GM12872 (cell line): ENCODE data around the gene FAM32A.

ENCODE experiments used
- TF ChIP-seq, protein P1 (sequence below): IDR thresholded peaks from 3 replicates; pipeline ENCODE4 v1.5.1; 2011; ENCODE audit warnings: low read depth, mild to moderate bottlenecking, low read length, moderate library complexity; ENCODE audit not compliant: insufficient read depth

Gene FAM32A

GRCh38 chr19:16144216-16144581 is 41.0 kb upstream of the FAM32A start:
- TF ChIP-seq, protein P1, sequence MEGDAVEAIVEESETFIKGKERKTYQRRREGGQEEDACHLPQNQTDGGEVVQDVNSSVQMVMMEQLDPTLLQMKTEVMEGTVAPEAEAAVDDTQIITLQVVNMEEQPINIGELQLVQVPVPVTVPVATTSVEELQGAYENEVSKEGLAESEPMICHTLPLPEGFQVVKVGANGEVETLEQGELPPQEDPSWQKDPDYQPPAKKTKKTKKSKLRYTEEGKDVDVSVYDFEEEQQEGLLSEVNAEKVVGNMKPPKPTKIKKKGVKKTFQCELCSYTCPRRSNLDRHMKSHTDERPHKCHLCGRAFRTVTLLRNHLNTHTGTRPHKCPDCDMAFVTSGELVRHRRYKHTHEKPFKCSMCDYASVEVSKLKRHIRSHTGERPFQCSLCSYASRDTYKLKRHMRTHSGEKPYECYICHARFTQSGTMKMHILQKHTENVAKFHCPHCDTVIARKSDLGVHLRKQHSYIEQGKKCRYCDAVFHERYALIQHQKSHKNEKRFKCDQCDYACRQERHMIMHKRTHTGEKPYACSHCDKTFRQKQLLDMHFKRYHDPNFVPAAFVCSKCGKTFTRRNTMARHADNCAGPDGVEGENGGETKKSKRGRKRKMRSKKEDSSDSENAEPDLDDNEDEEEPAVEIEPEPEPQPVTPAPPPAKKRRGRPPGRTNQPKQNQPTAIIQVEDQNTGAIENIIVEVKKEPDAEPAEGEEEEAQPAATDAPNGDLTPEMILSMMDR = no peak

GRCh38 chr19:16146112-16146511 is 39.1 kb upstream of the FAM32A start:
- TF ChIP-seq, protein P1 = no peak

- TF ChIP-seq, protein P1 = no peak
Measured at GRCh38 chr19:16148443-16149229, 36.6 kb upstream of the FAM32A start.

DNA sequence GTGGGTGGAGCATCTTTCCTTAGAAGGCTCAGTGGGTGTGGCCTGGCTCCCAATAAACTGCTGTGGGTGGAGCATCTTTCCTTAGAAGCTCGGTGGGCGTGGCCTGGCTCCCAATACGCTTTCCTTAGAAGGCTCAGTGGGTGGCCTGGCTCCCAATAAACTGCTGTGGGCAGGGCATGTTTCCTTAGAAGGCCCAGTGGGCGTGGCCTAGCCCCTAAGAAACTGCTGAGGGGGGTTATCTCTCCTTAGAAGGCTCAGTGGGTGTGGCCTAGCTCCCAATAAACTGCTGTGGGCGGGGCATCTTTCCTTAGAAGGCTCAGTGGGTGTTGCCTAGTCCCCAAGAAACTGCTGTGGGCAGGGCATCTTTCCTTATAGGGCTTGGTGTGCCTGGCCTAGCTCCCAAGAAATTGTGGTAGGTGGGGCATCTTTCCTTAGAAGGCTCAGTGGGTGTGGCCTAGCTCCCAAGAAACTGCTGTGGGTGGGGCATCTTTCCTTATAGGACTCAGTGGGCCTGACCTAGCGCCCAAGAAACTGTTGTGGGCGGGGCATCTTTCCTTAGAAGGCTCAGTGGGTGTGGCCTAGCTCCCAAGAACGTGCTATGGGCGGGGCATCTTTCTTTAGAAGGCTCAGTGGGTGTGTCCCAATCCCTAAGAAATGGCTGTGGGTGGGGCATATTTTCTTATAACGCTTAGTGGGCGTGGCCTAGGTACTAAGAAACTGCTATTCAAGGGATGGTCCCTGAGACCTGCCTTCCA is 31.5 kb upstream of the FAM32A start:
- TF ChIP-seq, protein P1 = no peak

GRCh38 chr19:16154557-16154956 is 30.7 kb upstream of the FAM32A start:
- TF ChIP-seq, protein P1 = no peak

DNA sequence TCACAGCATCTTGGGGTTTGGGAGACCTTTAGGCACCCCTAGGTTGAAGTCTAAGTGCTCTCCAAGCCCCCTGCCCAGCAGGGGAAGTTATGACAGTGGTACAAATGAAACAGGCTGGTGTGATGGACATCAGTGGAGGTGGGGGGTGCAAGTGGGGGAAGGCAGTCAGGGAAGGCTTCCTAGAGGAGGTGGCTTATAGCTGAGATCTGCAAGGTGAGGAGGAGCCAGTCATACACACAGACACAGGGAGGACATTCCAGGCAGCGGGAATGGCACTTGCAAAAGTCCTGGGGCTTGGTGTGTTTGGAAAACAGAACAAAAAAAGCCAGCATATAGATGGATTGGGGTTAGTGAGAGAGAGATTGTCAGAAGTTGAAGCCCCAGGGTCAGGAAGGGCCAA is 30.1 kb upstream of the FAM32A start:
- TF ChIP-seq, protein P1 = no peak

DNA sequence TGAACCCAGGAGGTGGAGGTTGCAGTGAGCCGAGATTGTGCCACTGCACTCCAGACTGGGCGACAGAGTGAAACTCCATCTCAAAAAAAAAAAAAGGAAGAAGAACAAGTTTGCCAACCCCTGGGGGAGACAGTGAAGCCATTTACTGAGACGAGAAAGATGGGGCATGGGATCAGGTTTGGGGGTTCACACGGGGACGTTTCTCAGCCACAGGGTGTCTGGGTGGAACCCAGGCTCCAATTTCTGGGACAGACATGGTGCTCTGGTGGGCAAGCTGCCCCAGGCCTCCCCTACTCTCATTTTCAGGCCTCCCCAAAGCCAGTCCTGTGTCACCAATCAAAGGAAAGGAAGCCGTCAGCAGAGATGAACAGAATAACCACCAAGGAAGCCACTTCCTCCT is 28.3 kb upstream of the FAM32A start:
- TF ChIP-seq, protein P1 = no peak
